HEK293T (cell line): ENCODE data around the gene SPSB4.

Experiments
- CTCF ChIA-PET: fragments of 350-600 bp; formaldehyde crosslinking; extraction: SDS; loops from one replicate; lab custom pipeline; 2021; ENCODE audit warnings: antibody characterized with exemption, inconsistent platforms; lab: Yijun Ruan, JAX
- POLR2A ChIA-PET: fragments of 350-600 bp; formaldehyde crosslinking; extraction: SDS; loops from one replicate; lab custom pipeline; 2020; ENCODE audit warnings: antibody characterized with exemption, inconsistent platforms; lab: Yijun Ruan, JAX
- DNase-seq: peaks from one replicate; pipeline ENCODE4 v3.0.0; 2012; ENCODE audit warnings: mixed read lengths; ENCODE audit errors: extremely low spot score
- ARNT ChIP-seq: fragments of 450-650 bp; IDR thresholded peaks from 2 replicates; pipeline ENCODE4 v1.6.1; 2017; ENCODE audit warnings: mild to moderate bottlenecking
- BHLHE40 ChIP-seq: fragments of 450-650 bp; IDR thresholded peaks from 2 replicates; pipeline ENCODE4 v1.6.1; 2016; ENCODE audit warnings: mild to moderate bottlenecking, moderate library complexity, borderline replicate concordance
- CTBP1 ChIP-seq: fragments of 450-650 bp; IDR thresholded peaks from 2 replicates; pipeline ENCODE4 v1.6.1; 2016; ENCODE audit warnings: borderline replicate concordance
- ELF4 ChIP-seq: fragments of 450-650 bp; IDR thresholded peaks from 2 replicates; pipeline ENCODE4 v1.6.1; 2017; ENCODE audit warnings: antibody characterized with exemption
- FOXA1 ChIP-seq: fragments of 450-650 bp; IDR thresholded peaks from 2 replicates; pipeline ENCODE4 v1.6.1; 2016; ENCODE audit warnings: mild to moderate bottlenecking
- FOXK2 ChIP-seq: fragments of 450-650 bp; IDR thresholded peaks from 2 replicates; pipeline ENCODE4 v1.6.1; 2016; ENCODE audit warnings: mild to moderate bottlenecking
- FOXM1 ChIP-seq: fragments of 450-650 bp; IDR thresholded peaks from 2 replicates; pipeline ENCODE4 v1.6.1; 2017; ENCODE audit warnings: mild to moderate bottlenecking, borderline replicate concordance
- HDGF ChIP-seq: fragments of 450-650 bp; IDR thresholded peaks from 2 replicates; pipeline ENCODE4 v1.6.1; 2017; ENCODE audit warnings: antibody characterized with exemption, borderline replicate concordance
- L3MBTL2 ChIP-seq: fragments of 450-650 bp; conservative IDR thresholded peaks from 2 replicates; pipeline ENCODE4 v1.6.1; 2016; ENCODE audit warnings: mild to moderate bottlenecking
- LEF1 ChIP-seq: fragments of 450-650 bp; IDR thresholded peaks from 2 replicates; pipeline ENCODE4 v1.6.1; 2017; ENCODE audit warnings: mild to moderate bottlenecking, borderline replicate concordance
- NFRKB ChIP-seq: fragments of 450-650 bp; IDR thresholded peaks from 2 replicates; pipeline ENCODE4 v1.6.1; 2016; ENCODE audit warnings: mild to moderate bottlenecking, moderate library complexity
- SP1 ChIP-seq: fragments of 450-650 bp; IDR thresholded peaks from 2 replicates; pipeline ENCODE4 v1.6.1; 2017
- SUZ12 ChIP-seq: fragments of 450-650 bp; IDR thresholded peaks from 2 replicates; pipeline ENCODE4 v1.6.1; 2016; ENCODE audit warnings: mild to moderate bottlenecking
- TARDBP ChIP-seq: fragments of 450-650 bp; IDR thresholded peaks from 2 replicates; pipeline ENCODE4 v1.6.1; 2016
- ZNF384 ChIP-seq: fragments of 450-650 bp; IDR thresholded peaks from 2 replicates; pipeline ENCODE4 v1.6.1; 2016
- TF ChIP-seq, protein P1 (sequence below): fragments of 450-650 bp; IDR thresholded peaks from 2 replicates; pipeline ENCODE4 v1.6.1; 2016

SPSB4 gene

DNA sequence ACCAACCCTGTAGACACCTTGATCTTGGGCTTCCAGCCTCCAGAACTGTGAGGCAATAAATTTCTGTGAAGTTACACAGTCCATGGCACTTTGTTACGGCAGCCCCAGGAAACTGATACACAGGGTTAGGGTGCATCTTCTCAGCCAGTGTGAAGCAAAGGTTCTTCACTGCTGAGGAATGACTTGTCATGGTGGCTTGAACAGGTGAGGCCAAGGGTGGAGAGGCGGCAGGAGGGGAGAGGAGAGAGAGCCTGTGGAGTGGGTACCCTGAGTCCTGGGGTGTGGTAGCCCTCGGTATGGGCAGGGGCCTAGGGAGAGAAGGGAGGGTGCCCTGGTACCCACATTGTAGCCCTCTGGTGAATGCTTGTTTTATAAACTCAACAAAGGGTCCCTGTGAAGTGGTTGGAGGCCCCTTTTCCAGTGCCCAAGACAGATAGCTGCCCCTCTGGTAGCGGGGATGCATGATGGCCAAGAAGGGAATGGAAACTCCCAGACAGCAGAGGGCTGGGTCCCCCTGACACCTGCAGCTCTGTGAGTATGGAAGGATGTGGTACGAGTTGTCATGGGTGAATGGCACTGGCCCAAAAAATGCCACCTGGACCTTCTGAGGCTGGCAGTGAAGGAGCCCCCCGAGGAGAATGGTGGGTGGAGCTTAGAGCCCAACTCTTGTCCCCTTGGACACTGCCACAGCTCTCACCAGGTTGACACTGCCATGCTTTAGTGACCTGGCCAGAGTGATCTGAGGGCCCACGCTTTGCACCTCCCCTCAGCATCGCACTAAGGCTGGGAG is 49.6 kb downstream of the SPSB4 start:
- DNase-seq = no peak
- TF ChIP-seq CTBP1 (no peak), ARNT (no peak), NFRKB (no peak), ELF4 (no peak), FOXM1 (no peak), SUZ12 (no peak), TARDBP (no peak), FOXA1 (no peak), FOXK2 (no peak)
- ChIA-PET POLR2A (no interaction called here), CTCF (interaction anchor here (1.4 kb wide), 1 partner anchor 14 kb away, joined by 4 read pairs; no protein-coding TSS in a partner anchor)

DNA sequence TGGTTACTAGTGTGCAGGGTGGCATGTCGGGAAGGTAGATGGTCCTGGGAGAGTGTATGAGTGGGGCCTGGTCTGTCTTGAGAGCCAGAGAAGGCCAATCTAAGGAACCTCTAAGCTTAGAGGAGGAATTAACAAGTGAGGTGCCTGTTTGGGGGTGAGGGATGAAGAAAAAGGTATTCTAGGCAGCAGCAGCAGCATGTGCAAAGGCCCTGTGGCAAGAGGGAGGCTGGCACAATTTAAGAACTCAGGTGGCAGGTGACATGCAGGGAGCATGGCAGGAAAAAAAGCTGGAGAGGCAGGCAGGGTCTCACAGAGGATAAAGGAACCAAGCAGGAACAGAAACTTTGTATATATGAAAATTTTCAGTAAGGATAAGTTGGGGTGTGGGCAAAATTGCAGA is 51.2 kb downstream of the SPSB4 start:
- CTCF ChIA-PET = interaction anchor here (1.4 kb wide), 1 partner anchor 204 kb away, joined by 4 read pairs; no protein-coding TSS in a partner anchor
- DNase-seq = no peak
- POLR2A ChIA-PET = no interaction called here
- TF ChIP-seq TARDBP = no peak
- TF ChIP-seq FOXA1 = no peak

DNA sequence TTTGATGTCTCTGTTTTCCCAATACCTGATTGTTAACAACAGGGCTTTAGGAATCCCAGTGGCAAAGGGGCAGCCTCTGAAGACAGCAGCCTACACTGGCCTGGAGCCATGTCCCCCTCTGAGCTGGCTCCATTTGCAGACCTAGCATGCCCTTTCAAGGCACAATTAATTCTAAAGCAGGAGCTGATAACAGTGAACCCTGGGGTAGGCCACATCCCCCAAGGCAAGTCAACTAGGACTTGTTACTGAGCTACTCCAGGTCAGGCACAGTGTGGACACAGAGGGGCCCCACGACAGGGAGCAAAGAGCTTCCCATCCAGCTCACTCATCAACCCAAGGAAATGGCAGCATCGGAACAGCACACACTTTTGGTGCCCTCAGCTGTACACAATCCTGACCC is 51.9 kb downstream of the SPSB4 start:
- no peak for DNase-seq
- CTCF ChIA-PET = interaction anchor here (1.4 kb wide), 2 partner anchors 12 to 205 kb away, joined by 4 to 6 read pairs; no protein-coding TSS in a partner anchor
- no peak for TF ChIP-seq FOXK2
- TF ChIP-seq HDGF = no peak
- TF ChIP-seq ZNF384 = no peak
- no peak for TF ChIP-seq SP1
- TF ChIP-seq FOXA1 = no peak
- no peak for TF ChIP-seq ELF4
- TF ChIP-seq FOXM1 = no peak
- no peak for TF ChIP-seq SUZ12
- TF ChIP-seq ARNT = no peak
- TF ChIP-seq NFRKB = no peak
- TF ChIP-seq, protein P1, sequence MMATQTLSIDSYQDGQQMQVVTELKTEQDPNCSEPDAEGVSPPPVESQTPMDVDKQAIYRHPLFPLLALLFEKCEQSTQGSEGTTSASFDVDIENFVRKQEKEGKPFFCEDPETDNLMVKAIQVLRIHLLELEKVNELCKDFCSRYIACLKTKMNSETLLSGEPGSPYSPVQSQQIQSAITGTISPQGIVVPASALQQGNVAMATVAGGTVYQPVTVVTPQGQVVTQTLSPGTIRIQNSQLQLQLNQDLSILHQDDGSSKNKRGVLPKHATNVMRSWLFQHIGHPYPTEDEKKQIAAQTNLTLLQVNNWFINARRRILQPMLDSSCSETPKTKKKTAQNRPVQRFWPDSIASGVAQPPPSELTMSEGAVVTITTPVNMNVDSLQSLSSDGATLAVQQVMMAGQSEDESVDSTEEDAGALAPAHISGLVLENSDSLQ = no peak
- TF ChIP-seq CTBP1 = no peak
- TF ChIP-seq LEF1 = no peak
- no peak for TF ChIP-seq TARDBP
- no peak for TF ChIP-seq BHLHE40
- no peak for TF ChIP-seq L3MBTL2
- POLR2A ChIA-PET = no interaction called here

DNA sequence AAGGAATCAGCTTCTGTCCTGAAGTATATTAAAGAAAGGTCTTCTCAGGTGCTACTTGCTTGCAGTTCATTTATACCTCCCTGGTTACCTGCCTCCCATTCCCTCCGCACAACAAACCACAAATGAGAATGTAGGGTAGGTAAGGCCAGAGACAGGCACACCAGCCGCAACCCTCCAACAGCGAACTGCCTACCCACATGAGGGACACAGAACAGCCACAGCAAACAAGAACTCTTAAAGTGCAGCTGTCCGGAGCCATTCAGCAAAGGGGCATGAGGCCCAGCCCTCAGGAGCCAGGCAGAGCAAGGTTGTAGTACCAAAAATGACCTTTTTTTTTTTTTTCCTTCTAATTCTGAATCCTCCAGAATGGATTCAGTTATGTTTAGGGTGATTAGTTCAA is 52.4 kb downstream of the SPSB4 start:
- CTCF ChIA-PET = interaction anchor here (1.4 kb wide), 2 partner anchors 12 to 205 kb away, joined by 4 to 6 read pairs; no protein-coding TSS in a partner anchor
- POLR2A ChIA-PET = no interaction called here
- TF ChIP-seq SP1 (no peak), L3MBTL2 (no peak), ZNF384 (no peak), FOXA1 (no peak), CTBP1 (no peak), ARNT (no peak), BHLHE40 (no peak), FOXM1 (no peak), NFRKB (no peak), LEF1 (no peak), FOXK2 (no peak), ELF4 (no peak), TARDBP (no peak), HDGF (no peak), SUZ12 (no peak)
- TF ChIP-seq, protein P1 = no peak
- no peak for DNase-seq

DNA sequence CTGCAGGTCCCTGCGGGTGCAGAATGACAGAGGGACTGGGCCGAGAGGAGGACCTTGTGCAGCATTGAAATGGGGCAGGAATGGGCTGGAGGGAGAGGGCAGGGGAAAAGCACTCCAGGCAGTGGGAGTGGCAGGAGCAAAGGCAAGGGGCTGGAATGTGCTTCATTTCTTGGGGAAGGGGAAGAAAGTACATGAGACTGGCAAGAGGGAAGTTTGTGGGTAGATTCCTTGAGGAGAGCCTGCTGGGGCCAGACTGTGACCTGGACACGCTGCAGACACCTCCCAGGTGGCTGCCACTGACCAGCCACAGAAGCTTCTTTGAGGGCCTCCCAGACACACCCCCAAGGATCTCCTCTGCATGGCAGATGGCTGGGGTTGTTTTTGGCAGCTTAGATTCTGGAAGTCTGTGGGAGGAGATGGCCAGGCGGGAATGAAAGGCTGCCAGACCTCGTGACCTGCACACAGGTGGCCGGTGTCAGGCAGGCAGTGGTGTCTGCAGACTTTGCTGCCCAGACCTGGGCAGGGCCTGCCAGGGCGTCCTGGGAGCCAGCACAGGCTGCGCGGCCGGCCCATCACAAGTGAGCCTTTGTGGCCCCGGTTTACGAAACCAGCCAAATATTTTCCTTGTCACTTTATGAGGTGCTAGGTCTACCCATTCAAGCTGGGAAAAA is 53.1 kb downstream of the SPSB4 start:
- CTCF ChIA-PET = interaction anchor here (1.4 kb wide), 1 partner anchor 11 kb away, joined by 6 read pairs; no protein-coding TSS in a partner anchor
- TF ChIP-seq ARNT (no peak), NFRKB (no peak), ZNF384 (no peak), L3MBTL2 (no peak), CTBP1 (no peak), FOXK2 (no peak), ELF4 (no peak), SP1 (no peak), HDGF (no peak), SUZ12 (no peak), FOXM1 (no peak), LEF1 (no peak)
- TF ChIP-seq, protein P1 = no peak
- POLR2A ChIA-PET = no interaction called here
- no peak for DNase-seq
